Measurements from ENCODE around the gene DPPA2. TPM values are rescaled to one million over a fixed set of nuclear protein-coding genes. Genes with fewer than 3 reads are reported as not detected.

The DPPA2 gene
- total and polyA plus RNA-seq, 4 donors, result 0.23 TPM; not detected in 3

GRCh38 chr3:109330405-109330804 is 14.1 kb upstream of the DPPA2 start:
- WGBS (ENCODE audit: insufficient coverage), result 95% methylated on average over 5 of the region's 7 CpGs
- H3K27ac ChIP-seq (ENCODE audit: low read depth, low read length), result no peak overlapping the region

GRCh38 chr3:109328202-109328601 is 11.9 kb upstream of the DPPA2 start:
- Histone ChIP-seq H3K27ac (ENCODE audit: low read depth, low read length) (no peak overlapping the region), H3K9me3 (ENCODE audit: control insufficient read depth, insufficient read depth, low read length) (no peaks in the 10 kb centered on the region), H3K27me3 (ENCODE audit: control insufficient read depth, insufficient read depth, low read length) (no peaks in the 10 kb centered on the region), H3K36me3 (ENCODE audit: control insufficient read depth, insufficient read depth, low read length) (no peaks in the 10 kb centered on the region), H3K4me1 (ENCODE audit: control insufficient read depth, insufficient read depth, low read length) (no peaks in the 10 kb centered on the region), H3K4me3 (ENCODE audit: low read depth, low read length) (no peak overlapping the region)
- DNase-seq (ENCODE audit: low read depth in 4 of 6, low spot score in 6 of 6), result no peak
- 100% methylated on average over 1 of the region's 3 CpGs for WGBS (ENCODE audit: insufficient coverage)

More at GRCh38 chr3:109330405-109330804, 14.1 kb upstream of the DPPA2 start:
- DNase-seq (ENCODE audit: low read depth in 4 of 6, low spot score in 6 of 6), result no peak
- H3K4me3 ChIP-seq (ENCODE audit: low read depth, low read length), result no peak overlapping the region
- H3K9me3 ChIP-seq (ENCODE audit: control insufficient read depth, insufficient read depth, low read length), result no peaks in the 10 kb centered on the region
- H3K4me1 ChIP-seq (ENCODE audit: control insufficient read depth, insufficient read depth, low read length), result peaks cover 4% of the 10 kb centered on the region
- peaks cover 2% of the 10 kb centered on the region for H3K27me3 ChIP-seq (ENCODE audit: control insufficient read depth, insufficient read depth, low read length)
- H3K36me3 ChIP-seq (ENCODE audit: control insufficient read depth, insufficient read depth, low read length), result no peaks in the 10 kb centered on the region

- Histone ChIP-seq H3K4me1 (ENCODE audit: control insufficient read depth, insufficient read depth, low read length) (no peaks in the 10 kb centered on the region), H3K9me3 (ENCODE audit: control insufficient read depth, insufficient read depth, low read length) (no peaks in the 10 kb centered on the region), H3K27ac (ENCODE audit: low read depth, low read length) (no peak overlapping the region), H3K36me3 (ENCODE audit: control insufficient read depth, insufficient read depth, low read length) (no peaks in the 10 kb centered on the region), H3K4me3 (ENCODE audit: low read depth, low read length) (no peak overlapping the region), H3K27me3 (ENCODE audit: control insufficient read depth, insufficient read depth, low read length) (no peaks in the 10 kb centered on the region)
- peak in 1 of 6 donors; percentile 47 for DNase-seq (ENCODE audit: low read depth in 4 of 6, low spot score in 6 of 6)
- no CpG with 5 or more reads among the region's 3 CpGs for WGBS (ENCODE audit: insufficient coverage)
Measured at GRCh38 chr3:109325657-109326056, 9.3 kb upstream of the DPPA2 start.

GRCh38 chr3:109325109-109325508 is 8.8 kb upstream of the DPPA2 start:
- H3K36me3 ChIP-seq (ENCODE audit: control insufficient read depth, insufficient read depth, low read length), result no peaks in the 10 kb centered on the region
- WGBS (ENCODE audit: insufficient coverage), result 87% methylated on average over 5 of the region's 5 CpGs
- no peaks in the 10 kb centered on the region for H3K4me1 ChIP-seq (ENCODE audit: control insufficient read depth, insufficient read depth, low read length)
- H3K27me3 ChIP-seq (ENCODE audit: control insufficient read depth, insufficient read depth, low read length), result no peaks in the 10 kb centered on the region
- H3K9me3 ChIP-seq (ENCODE audit: control insufficient read depth, insufficient read depth, low read length), result no peaks in the 10 kb centered on the region
- no peak for DNase-seq (ENCODE audit: low read depth in 4 of 6, low spot score in 6 of 6)
- H3K4me3 ChIP-seq (ENCODE audit: low read depth, low read length), result no peak overlapping the region
- H3K27ac ChIP-seq (ENCODE audit: low read depth, low read length), result no peak overlapping the region

- no CpG with 5 or more reads among the region's 1 CpG for WGBS (ENCODE audit: insufficient coverage)
- no peaks in the 10 kb centered on the region for H3K36me3 ChIP-seq (ENCODE audit: control insufficient read depth, insufficient read depth, low read length)
- peak in 1 of 6 donors; percentile 48 for DNase-seq (ENCODE audit: low read depth in 4 of 6, low spot score in 6 of 6)
- H3K4me1 ChIP-seq (ENCODE audit: control insufficient read depth, insufficient read depth, low read length), result no peaks in the 10 kb centered on the region
- no peak overlapping the region for H3K27ac ChIP-seq (ENCODE audit: low read depth, low read length)
- H3K9me3 ChIP-seq (ENCODE audit: control insufficient read depth, insufficient read depth, low read length), result no peaks in the 10 kb centered on the region
- no peaks in the 10 kb centered on the region for H3K27me3 ChIP-seq (ENCODE audit: control insufficient read depth, insufficient read depth, low read length)
- no peak overlapping the region for H3K4me3 ChIP-seq (ENCODE audit: low read depth, low read length)
Measured at GRCh38 chr3:109313061-109313460, 3.3 kb downstream of the DPPA2 start.

GRCh38 chr3:109297496-109297895 is 18.8 kb downstream of the DPPA2 start:
- Histone ChIP-seq H3K9me3 (ENCODE audit: control insufficient read depth, insufficient read depth, low read length) (no peaks in the 10 kb centered on the region), H3K4me1 (ENCODE audit: control insufficient read depth, insufficient read depth, low read length) (no peaks in the 10 kb centered on the region), H3K4me3 (ENCODE audit: low read depth, low read length) (no peak overlapping the region), H3K27me3 (ENCODE audit: control insufficient read depth, insufficient read depth, low read length) (no peaks in the 10 kb centered on the region), H3K27ac (ENCODE audit: low read depth, low read length) (no peak overlapping the region), H3K36me3 (ENCODE audit: control insufficient read depth, insufficient read depth, low read length) (no peaks in the 10 kb centered on the region)
- 67% methylated on average over 1 of the region's 2 CpGs for WGBS (ENCODE audit: insufficient coverage)
- no peak for DNase-seq (ENCODE audit: low read depth in 4 of 6, low spot score in 6 of 6)

GRCh38 chr3:109284071-109284470 is 32.2 kb downstream of the DPPA2 start:
- H3K36me3 ChIP-seq (ENCODE audit: control insufficient read depth, insufficient read depth, low read length), result no peaks in the 10 kb centered on the region
- no peak for DNase-seq (ENCODE audit: low read depth in 4 of 6, low spot score in 6 of 6)
- H3K27ac ChIP-seq (ENCODE audit: low read depth, low read length), result no peak overlapping the region
- no peak overlapping the region for H3K4me3 ChIP-seq (ENCODE audit: low read depth, low read length)
- H3K9me3 ChIP-seq (ENCODE audit: control insufficient read depth, insufficient read depth, low read length), result no peaks in the 10 kb centered on the region
- no peaks in the 10 kb centered on the region for H3K27me3 ChIP-seq (ENCODE audit: control insufficient read depth, insufficient read depth, low read length)
- no peaks in the 10 kb centered on the region for H3K4me1 ChIP-seq (ENCODE audit: control insufficient read depth, insufficient read depth, low read length)

GRCh38 chr3:109278546-109278945 is 37.8 kb downstream of the DPPA2 start:
- Histone ChIP-seq H3K27me3 (ENCODE audit: control insufficient read depth, insufficient read depth, low read length) (no peaks in the 10 kb centered on the region), H3K36me3 (ENCODE audit: control insufficient read depth, insufficient read depth, low read length) (no peaks in the 10 kb centered on the region), H3K4me1 (ENCODE audit: control insufficient read depth, insufficient read depth, low read length) (no peaks in the 10 kb centered on the region), H3K4me3 (ENCODE audit: low read depth, low read length) (no peak overlapping the region), H3K9me3 (ENCODE audit: control insufficient read depth, insufficient read depth, low read length) (no peaks in the 10 kb centered on the region), H3K27ac (ENCODE audit: low read depth, low read length) (no peak overlapping the region)
- 100% methylated on average over 1 of the region's 1 CpG for WGBS (ENCODE audit: insufficient coverage)
- no peak for DNase-seq (ENCODE audit: low read depth in 4 of 6, low spot score in 6 of 6)

GRCh38 chr3:109278141-109278540 is 38.2 kb downstream of the DPPA2 start:
- no peaks in the 10 kb centered on the region for H3K36me3 ChIP-seq (ENCODE audit: control insufficient read depth, insufficient read depth, low read length)
- H3K4me3 ChIP-seq (ENCODE audit: low read depth, low read length), result no peak overlapping the region
- no peaks in the 10 kb centered on the region for H3K27me3 ChIP-seq (ENCODE audit: control insufficient read depth, insufficient read depth, low read length)
- H3K27ac ChIP-seq (ENCODE audit: low read depth, low read length), result no peak overlapping the region
- no peaks in the 10 kb centered on the region for H3K4me1 ChIP-seq (ENCODE audit: control insufficient read depth, insufficient read depth, low read length)
- no peaks in the 10 kb centered on the region for H3K9me3 ChIP-seq (ENCODE audit: control insufficient read depth, insufficient read depth, low read length)
- no CpG with 5 or more reads among the region's 3 CpGs for WGBS (ENCODE audit: insufficient coverage)
- DNase-seq (ENCODE audit: low read depth in 4 of 6, low spot score in 6 of 6), result peak in 1 of 6 donors; percentile 28

GRCh38 chr3:109275702-109276293 is 40.5 kb downstream of the DPPA2 start:
- 3% methylated on average over 4 of the region's 9 CpGs for WGBS (ENCODE audit: insufficient coverage)
- peak in 5 of 6 donors; percentile 17 to 81 (median 23) for DNase-seq (ENCODE audit: low read depth in 4 of 6, low spot score in 6 of 6)

More at GRCh38 chr3:109275702-109276293, 40.5 kb downstream of the DPPA2 start:
- H3K27ac ChIP-seq (ENCODE audit: low read depth, low read length), result no peak overlapping the region
- H3K27me3 ChIP-seq (ENCODE audit: control insufficient read depth, insufficient read depth, low read length), result no peaks in the 10 kb centered on the region
- H3K4me1 ChIP-seq (ENCODE audit: control insufficient read depth, insufficient read depth, low read length), result no peaks in the 10 kb centered on the region
- H3K9me3 ChIP-seq (ENCODE audit: control insufficient read depth, insufficient read depth, low read length), result no peaks in the 10 kb centered on the region
- no peak overlapping the region for H3K4me3 ChIP-seq (ENCODE audit: low read depth, low read length)
- no peaks in the 10 kb centered on the region for H3K36me3 ChIP-seq (ENCODE audit: control insufficient read depth, insufficient read depth, low read length)

Measured in spinal cord (tissue), 10 donors.